Smooth muscle cell (in vitro differentiated cells): ENCODE data around the gene GP1BB. TPM values are rescaled to one million over a fixed set of nuclear protein-coding genes. Genes with fewer than 3 reads are reported as not detected.

Experiments used
- DNase-seq: peaks from one replicate; lab custom pipeline; 2025; ENCODE audit not compliant: unreplicated experiment; lab: John Stamatoyannopoulos, UW
- H2AFZ ChIP-seq: fragments of 200-600 bp; sonication (generic); 2 replicates; pipeline ENCODE4 v1.6.0; 2016; ENCODE audit warnings: antibody characterized with exemption, low read depth, mild to moderate bottlenecking
- H3F3A ChIP-seq: fragments of 200-600 bp; sonication (generic); 2 replicates; pipeline ENCODE4 v1.6.0; 2017; ENCODE audit warnings: antibody characterized with exemption, low read depth
- H3K27ac ChIP-seq: fragments of 200-600 bp; sonication (generic); 2 replicates; pipeline ENCODE4 v1.5.1; 2016; ENCODE audit warnings: low read depth, mild to moderate bottlenecking
- H3K27me3 ChIP-seq: fragments of 200-600 bp; sonication (generic); 2 replicates; pipeline ENCODE4 v1.6.1; 2016; ENCODE audit warnings: low read depth, mild to moderate bottlenecking
- H3K36me3 ChIP-seq: fragments of 200-600 bp; sonication (generic); 2 replicates; pipeline ENCODE4 v1.5.1; 2016; ENCODE audit warnings: low read depth
- H3K4me1 ChIP-seq: fragments of 200-600 bp; sonication (generic); 2 replicates; pipeline ENCODE4 v1.5.1; 2016; ENCODE audit warnings: low read depth
- H3K4me2 ChIP-seq: fragments of 200-600 bp; sonication (generic); 2 replicates; pipeline ENCODE4 v1.6.0; 2016; ENCODE audit warnings: mild to moderate bottlenecking
- H3K4me3 ChIP-seq: fragments of 200-600 bp; sonication (generic); 2 replicates; pipeline ENCODE4 v1.5.1; 2016; ENCODE audit warnings: mild to moderate bottlenecking
- H3K79me2 ChIP-seq: fragments of 200-600 bp; sonication (generic); 2 replicates; pipeline ENCODE4 v1.6.0; 2016; ENCODE audit warnings: low read depth, mild to moderate bottlenecking
- H3K9ac ChIP-seq: fragments of 200-600 bp; sonication (generic); 2 replicates; pipeline ENCODE4 v1.6.0; 2016; ENCODE audit warnings: low read depth
- H3K9me3 ChIP-seq: fragments of 200-600 bp; sonication (generic); replicated peaks from 2 replicates; pipeline ENCODE4 v1.5.1; 2016; ENCODE audit warnings: low read depth
- H4K20me1 ChIP-seq: fragments of 200-600 bp; sonication (generic); 2 replicates; pipeline ENCODE4 v1.6.0; 2016; ENCODE audit warnings: low read depth
- whole genome bisulfite sequencing: methylation state at CpG from one replicate; pipeline ENCODE4 v1.1.7; 2016; ENCODE audit warnings: low lambda C conversion rate; 5-methylcytosine and 5-hydroxymethylcytosine counted together
- polyA plus RNA-seq: library from polyadenylated mRNA; unstranded; fragments of >200 nt; fragmentation: Nextera tagmentation; extraction: Ambion mirVana; gene quantifications from 2 replicates; pipeline ENCODE4 v1.2.1, GENCODE V29; 2016
- total RNA-seq: library from RNA; depleted of rRNA; stranded (reverse); fragments of >200 nt; gene quantifications from 2 replicates; pipeline ENCODE4 v1.2.3, GENCODE V29; 2014
- TF ChIP-seq, protein P1 (sequence below): fragments of 200-600 bp; sonication (generic); IDR thresholded peaks from 2 replicates; pipeline ENCODE4 v1.5.1; 2017; ENCODE audit warnings: borderline replicate concordance, mild to moderate bottlenecking, antibody characterized with exemption; ENCODE audit not compliant: insufficient read depth, poor library complexity, severe bottlenecking

The GP1BB gene
- total and polyA plus RNA-seq, 2 experiments from 2014 or later = 0.94 to 9.7 TPM

DNA sequence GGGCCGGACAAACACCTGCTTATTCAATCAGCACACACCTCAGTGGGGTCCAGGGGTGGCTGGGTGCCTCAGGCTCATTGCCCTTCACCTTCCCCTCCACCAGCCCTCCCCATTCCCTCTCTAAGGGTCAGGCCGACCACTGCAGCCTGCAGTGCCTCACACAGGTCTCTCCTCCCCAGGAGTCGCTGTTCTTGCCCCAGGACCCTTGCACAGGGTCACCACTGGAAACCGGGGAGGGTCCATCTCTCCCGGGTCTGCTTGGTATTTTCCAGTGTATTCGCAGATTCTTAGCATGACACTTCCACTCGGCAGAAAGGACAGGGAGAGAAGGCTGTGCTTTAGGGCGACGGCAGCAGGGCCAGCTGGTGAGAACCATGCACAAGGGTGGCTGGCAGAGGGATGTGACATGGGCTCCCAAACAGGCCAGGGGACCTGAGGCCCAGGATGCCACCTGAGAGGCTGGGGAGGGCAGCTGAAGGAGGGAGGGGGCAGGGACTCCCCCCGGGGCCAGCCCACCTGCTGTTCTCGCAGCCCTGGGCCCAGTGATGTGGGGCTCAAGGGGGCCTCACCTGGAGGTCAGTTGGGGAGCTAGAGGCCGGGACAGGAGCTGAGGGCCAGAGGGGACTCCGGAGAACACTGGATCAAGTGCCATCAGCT lies 21.1 kb downstream of the GP1BB start:
- WGBS = 92% methylated on average over 13 of the region's 13 CpGs
- H3K27me3 ChIP-seq = no peaks in the 10 kb centered on the region
- H4K20me1 ChIP-seq = no peaks in the 10 kb centered on the region
- TF ChIP-seq, protein P1, sequence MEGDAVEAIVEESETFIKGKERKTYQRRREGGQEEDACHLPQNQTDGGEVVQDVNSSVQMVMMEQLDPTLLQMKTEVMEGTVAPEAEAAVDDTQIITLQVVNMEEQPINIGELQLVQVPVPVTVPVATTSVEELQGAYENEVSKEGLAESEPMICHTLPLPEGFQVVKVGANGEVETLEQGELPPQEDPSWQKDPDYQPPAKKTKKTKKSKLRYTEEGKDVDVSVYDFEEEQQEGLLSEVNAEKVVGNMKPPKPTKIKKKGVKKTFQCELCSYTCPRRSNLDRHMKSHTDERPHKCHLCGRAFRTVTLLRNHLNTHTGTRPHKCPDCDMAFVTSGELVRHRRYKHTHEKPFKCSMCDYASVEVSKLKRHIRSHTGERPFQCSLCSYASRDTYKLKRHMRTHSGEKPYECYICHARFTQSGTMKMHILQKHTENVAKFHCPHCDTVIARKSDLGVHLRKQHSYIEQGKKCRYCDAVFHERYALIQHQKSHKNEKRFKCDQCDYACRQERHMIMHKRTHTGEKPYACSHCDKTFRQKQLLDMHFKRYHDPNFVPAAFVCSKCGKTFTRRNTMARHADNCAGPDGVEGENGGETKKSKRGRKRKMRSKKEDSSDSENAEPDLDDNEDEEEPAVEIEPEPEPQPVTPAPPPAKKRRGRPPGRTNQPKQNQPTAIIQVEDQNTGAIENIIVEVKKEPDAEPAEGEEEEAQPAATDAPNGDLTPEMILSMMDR = no peak
- no peaks in the 10 kb centered on the region for H3K36me3 ChIP-seq
- H3K4me1 ChIP-seq = no peaks in the 10 kb centered on the region
- no peak overlapping the region for H2AFZ ChIP-seq
- H3K4me3 ChIP-seq = no peak overlapping the region
- no peak overlapping the region for H3K27ac ChIP-seq
- H3K9ac ChIP-seq = no peak overlapping the region
- H3F3A ChIP-seq = no peaks in the 10 kb centered on the region
- no peaks in the 10 kb centered on the region for H3K9me3 ChIP-seq
- no peak for DNase-seq
- no peaks in the 10 kb centered on the region for H3K79me2 ChIP-seq
- no peak overlapping the region for H3K4me2 ChIP-seq

DNA sequence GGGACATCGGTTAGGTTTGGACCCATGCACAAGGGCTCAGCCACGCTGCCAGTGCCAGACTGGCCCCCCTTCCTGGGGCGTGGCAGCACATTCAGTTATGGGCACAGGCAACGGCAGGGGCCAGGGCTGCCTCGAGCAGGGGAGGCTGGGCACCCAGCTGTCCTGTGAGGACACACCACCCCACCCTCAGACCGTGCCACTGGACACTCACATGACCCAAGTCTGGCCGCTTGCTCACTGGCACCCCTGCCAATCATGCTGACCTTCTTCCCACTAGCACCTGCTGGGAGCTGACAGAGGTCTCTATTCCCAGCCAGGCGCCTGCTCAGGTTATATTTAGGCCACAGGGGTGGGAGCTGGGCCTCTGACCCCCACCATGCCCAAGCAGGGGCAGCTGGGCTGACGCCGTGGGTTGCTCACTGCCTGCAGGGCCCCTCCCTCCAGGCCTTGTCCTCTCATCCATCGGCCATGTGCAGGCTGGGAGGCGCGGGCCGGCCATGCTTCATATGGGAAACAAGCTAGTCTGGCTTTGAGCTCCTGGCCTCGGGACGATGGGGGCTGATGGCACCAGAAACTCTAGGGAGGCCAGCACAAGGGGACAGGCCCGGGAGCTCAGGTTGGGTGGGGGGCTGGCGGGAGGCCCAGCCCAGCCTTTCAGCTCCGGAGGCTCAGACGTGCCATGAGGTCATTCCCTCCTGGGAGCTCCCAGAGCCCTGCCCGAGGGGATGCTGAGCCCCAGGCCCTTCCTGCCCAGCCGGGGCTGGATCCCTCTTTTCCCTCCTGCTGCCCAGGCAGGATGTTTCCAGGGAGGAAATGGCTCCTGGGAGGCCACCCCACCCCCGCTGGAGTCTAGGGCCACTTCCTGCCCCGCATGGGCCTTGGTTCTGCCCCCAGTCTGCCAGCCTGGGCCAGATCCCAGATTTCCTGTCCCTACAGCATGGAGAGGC lies 22.1 kb downstream of the GP1BB start:
- no peaks in the 10 kb centered on the region for H3K36me3 ChIP-seq
- no peak overlapping the region for H2AFZ ChIP-seq
- H3K4me1 ChIP-seq = no peaks in the 10 kb centered on the region
- H3F3A ChIP-seq = no peaks in the 10 kb centered on the region
- H3K9ac ChIP-seq = no peak overlapping the region
- H3K27me3 ChIP-seq = no peaks in the 10 kb centered on the region
- TF ChIP-seq, protein P1 = no peak
- no peak overlapping the region for H3K4me2 ChIP-seq
- H3K79me2 ChIP-seq = no peaks in the 10 kb centered on the region
- DNase-seq = no peak
- H4K20me1 ChIP-seq = no peaks in the 10 kb centered on the region
- no peak overlapping the region for H3K27ac ChIP-seq
- no peaks in the 10 kb centered on the region for H3K9me3 ChIP-seq
- no peak overlapping the region for H3K4me3 ChIP-seq
- 82% methylated on average over 24 of the region's 24 CpGs for WGBS

DNA sequence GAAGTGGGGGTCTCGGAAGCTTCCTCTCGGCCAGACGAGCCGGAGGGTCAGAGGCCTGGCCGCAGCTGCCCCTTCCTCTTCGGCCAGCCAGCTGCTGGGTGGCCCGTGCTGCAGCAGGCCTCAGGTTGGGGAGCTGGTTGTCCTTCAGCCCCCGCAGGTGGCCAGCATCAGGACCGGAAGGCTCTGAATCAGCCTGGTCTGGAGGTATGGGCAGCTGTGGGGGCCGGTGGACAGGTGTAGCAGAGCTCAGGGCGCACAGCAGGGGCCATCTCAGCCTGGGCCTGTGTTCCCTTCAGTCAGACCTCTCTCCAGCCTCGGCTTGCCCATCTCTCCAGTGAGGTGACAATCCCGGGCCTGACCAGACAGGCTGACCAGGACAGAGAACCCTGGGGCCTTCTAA lies 23.4 kb downstream of the GP1BB start:
- H3F3A ChIP-seq = no peaks in the 10 kb centered on the region
- H2AFZ ChIP-seq = no peak overlapping the region
- no peaks in the 10 kb centered on the region for H3K27me3 ChIP-seq
- H3K9ac ChIP-seq = no peak overlapping the region
- WGBS = 95% methylated on average over 13 of the region's 13 CpGs
- peaks cover 5% of the 10 kb centered on the region for H3K4me1 ChIP-seq
- no peak for DNase-seq
- TF ChIP-seq, protein P1 = no peak
- no peaks in the 10 kb centered on the region for H3K9me3 ChIP-seq
- H3K4me3 ChIP-seq = no peak overlapping the region
- no peaks in the 10 kb centered on the region for H3K79me2 ChIP-seq
- no peaks in the 10 kb centered on the region for H3K36me3 ChIP-seq
- H3K27ac ChIP-seq = no peak overlapping the region
- no peaks in the 10 kb centered on the region for H4K20me1 ChIP-seq
- no peak overlapping the region for H3K4me2 ChIP-seq
